HG03159 (cell line): ENCODE results near the gene PCOLCE2.

Source experiments
- ATAC-seq: cut with Tn5 transposase; IDR thresholded peaks from one replicate; pipeline ENCODE4 v1.9.1; 2021; ENCODE audit warnings: mild to moderate bottlenecking, moderate library complexity; ENCODE audit not compliant: unreplicated experiment

PCOLCE2 gene, protein sequence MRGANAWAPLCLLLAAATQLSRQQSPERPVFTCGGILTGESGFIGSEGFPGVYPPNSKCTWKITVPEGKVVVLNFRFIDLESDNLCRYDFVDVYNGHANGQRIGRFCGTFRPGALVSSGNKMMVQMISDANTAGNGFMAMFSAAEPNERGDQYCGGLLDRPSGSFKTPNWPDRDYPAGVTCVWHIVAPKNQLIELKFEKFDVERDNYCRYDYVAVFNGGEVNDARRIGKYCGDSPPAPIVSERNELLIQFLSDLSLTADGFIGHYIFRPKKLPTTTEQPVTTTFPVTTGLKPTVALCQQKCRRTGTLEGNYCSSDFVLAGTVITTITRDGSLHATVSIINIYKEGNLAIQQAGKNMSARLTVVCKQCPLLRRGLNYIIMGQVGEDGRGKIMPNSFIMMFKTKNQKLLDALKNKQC

GRCh38 chr3:142888481-142889211 is at the start of gene PCOLCE2:
Gene PCOLCE2 (minus strand): TSS chr3:142889083. CDS start chr3:142888896, 187 bp downstream.
- no peak for ATAC-seq

- ATAC-seq: no peak
These were observed 47.1 kb upstream of the PCOLCE2 start for GRCh38 chr3:142935963-142936362.

DNA sequence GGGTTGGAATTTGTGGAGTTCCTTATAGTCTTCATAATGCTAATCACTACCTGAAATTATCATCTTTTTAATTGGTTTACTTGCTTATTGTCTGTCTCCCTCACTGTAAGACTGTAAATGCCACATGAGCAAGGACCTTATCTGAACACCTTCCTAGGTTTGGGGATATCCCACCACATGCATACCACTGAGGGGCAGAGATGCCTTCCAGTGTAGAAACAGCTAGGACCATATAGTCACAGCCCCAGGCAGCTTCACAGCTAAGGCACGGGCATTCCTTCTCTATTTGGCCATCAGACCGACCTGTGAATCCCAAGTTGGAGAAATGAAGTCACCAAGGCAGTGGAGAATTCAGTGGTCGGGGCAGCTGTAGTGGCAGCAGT is 46.0 kb upstream of the PCOLCE2 start:
- ATAC-seq: no peak

GRCh38 chr3:142934128-142934886 is 45.4 kb upstream of the PCOLCE2 start:
- no peak for ATAC-seq

DNA sequence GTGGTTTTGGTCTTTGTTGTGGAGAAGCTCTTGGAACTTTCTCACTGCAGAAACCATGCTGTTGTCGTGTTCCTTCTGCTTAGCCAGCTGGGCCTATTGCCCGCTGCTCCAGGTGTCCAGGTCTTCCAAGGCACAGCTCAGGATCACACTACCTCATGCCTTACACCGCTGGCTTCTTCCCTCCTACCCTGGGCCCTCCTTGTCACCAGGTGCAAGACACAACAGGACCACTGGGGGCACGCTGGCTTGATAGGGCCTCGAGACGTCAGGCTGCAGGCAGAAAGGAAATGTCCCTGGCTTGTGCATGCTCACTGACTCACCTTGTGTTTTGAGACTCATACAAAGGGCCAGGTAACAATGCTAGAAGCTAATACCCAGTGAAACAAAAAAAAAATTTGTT is 42.3 kb upstream of the PCOLCE2 start:
- peak; percentile 91 for ATAC-seq

DNA sequence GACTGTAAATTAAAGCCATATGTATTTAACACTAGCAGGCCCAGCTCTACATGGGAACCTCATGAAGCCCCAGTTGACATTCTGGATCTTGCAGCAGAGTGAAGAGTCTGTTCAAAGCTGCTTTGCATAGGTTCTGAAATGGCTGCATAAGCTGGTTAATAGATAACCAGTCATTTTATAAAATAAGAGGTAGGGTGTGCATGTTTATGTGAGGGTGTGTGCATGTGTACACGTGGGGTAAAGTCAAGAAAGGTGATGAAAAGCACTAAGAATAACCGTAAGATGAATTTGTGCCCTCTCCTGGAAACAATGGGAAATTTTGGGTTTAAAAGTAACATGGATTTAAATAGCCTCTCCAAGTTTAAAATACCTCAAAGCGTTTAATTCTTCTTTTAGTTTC is 41.6 kb upstream of the PCOLCE2 start:
- no peak for ATAC-seq

DNA sequence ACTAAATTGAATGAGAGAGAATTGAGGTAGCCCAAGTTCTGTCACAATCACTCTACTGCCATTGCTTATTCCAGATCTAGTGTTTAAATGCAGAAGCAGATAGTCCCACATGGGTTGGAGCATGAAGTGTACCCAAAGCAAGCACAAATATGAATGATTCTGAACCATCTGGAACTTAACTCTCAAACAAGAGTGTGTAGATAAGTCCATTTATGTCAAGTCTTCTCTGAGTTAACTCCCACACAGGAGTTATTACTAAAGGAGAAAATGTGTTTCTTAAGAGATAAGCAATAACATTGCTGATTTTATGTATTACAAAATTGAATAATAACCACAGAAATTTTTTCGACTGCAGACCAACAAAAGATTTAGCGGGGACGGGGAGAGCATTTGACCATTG is 41.0 kb upstream of the PCOLCE2 start:
- ATAC-seq: no peak

GRCh38 chr3:142929109-142929508 is 40.2 kb upstream of the PCOLCE2 start:
- ATAC-seq: peak; percentile 48

DNA sequence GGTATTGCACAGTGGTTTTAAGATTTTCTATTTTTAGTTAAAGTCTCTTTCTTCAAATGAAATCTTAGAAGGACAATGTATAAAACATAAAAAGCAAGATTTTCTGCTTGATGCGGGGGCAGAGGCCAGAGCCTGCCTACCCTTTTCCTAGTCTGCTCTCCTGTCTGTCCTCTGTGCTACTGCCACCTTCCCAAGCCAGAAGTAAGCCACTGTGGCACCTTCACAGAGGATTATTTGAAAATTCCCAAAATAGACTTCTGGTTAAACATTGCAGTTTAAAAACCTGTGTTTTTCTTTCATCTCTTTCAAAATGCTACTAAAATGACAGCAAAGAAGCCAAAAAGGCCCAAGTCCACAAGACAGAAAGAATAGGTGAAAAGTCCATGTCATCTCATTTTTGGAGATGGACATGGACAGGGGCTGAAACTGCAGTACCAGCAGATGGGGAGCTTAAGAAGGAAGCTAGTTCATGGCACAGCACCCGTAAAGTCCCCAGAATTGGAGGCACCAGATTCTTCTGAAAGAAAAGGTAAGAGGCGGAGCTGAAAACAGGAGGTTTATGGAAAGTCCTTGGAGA is 37.6 kb upstream of the PCOLCE2 start:
- ATAC-seq: no peak

DNA sequence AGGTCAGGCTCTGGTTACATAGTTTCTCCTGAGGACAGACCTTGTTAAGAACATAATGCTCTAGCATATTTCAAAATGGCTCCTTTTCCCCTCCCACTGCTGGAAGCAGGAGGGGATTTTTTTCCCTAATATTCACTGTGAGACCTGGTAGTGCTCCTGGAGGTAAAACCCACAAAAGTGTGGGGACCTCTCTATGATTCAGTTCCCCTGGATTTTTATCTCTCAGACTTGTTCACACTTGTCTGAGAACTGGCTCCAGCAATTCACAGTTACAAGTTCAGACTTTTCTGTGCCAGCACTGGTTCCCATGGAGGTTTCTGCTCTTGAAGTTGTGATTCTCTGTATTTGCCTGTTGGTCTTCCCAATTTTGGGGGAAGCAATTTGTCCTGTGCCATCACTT is 36.3 kb upstream of the PCOLCE2 start:
- ATAC-seq: no peak

GRCh38 chr3:142923694-142924093 is 34.8 kb upstream of the PCOLCE2 start:
- ATAC-seq: no peak

GRCh38 chr3:142916605-142917004 is 27.7 kb upstream of the PCOLCE2 start:
- no peak for ATAC-seq

- no peak for ATAC-seq
These were observed 26.8 kb upstream of the PCOLCE2 start for GRCh38 chr3:142915636-142916035.

GRCh38 chr3:142914286-142914811 is 25.5 kb upstream of the PCOLCE2 start:
- no peak for ATAC-seq

- no peak for ATAC-seq
These were observed 24.5 kb upstream of the PCOLCE2 start for GRCh38 chr3:142913432-142913831.

GRCh38 chr3:142912402-142913172 is 23.7 kb upstream of the PCOLCE2 start:
- ATAC-seq: no peak

DNA sequence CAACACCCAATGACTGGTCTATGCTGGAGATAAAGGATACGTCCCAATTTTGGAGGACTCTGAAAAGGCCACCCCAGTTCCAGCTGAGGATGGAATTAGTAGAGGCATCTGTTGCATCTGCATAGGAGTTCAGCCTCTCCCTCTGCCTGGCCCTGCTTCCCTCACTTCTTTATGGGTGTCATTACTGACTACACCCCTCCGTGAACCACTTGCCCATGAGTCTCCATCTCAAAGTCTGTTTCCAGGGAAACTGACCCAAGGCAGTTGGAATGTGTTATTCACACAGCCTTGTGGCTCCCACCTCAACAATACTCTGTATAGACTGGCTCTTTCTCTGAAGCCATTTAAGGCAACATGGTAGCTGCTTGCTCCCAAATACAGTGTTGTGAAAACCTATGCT is 21.4 kb upstream of the PCOLCE2 start:
- no peak for ATAC-seq

- no peak for ATAC-seq
These were observed 20.4 kb upstream of the PCOLCE2 start for GRCh38 chr3:142909282-142909681.

- no peak for ATAC-seq
These were observed 19.1 kb upstream of the PCOLCE2 start for GRCh38 chr3:142907996-142908395.
